Measurements from ENCODE around the gene PKIB. TPM values are rescaled to one million over a fixed set of nuclear protein-coding genes. Genes with fewer than 3 reads are reported as not detected.
A peak's percentile ranks its signal among the peaks of the same experiment; 100 is the strongest.

PKIB gene
- total and polyA plus RNA-seq, 2 of the 4 experiments (the other 2 are of a cell fraction) = 6.3 to 13.1 TPM

- TF ChIP-seq, protein P1, sequence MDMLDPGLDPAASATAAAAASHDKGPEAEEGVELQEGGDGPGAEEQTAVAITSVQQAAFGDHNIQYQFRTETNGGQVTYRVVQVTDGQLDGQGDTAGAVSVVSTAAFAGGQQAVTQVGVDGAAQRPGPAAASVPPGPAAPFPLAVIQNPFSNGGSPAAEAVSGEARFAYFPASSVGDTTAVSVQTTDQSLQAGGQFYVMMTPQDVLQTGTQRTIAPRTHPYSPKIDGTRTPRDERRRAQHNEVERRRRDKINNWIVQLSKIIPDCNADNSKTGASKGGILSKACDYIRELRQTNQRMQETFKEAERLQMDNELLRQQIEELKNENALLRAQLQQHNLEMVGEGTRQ (IDR thresholded peaks at IDR 0.05; ENCODE audit: low read depth, low read length) = no peak
Observed at GRCh38 chr6:122753000-122753687, 142.9 kb downstream of the PKIB start (continued).

GRCh38 chr6:122753688-122754056 lies 143.5 kb downstream of the PKIB start:
- H3K56ac ChIP-seq (ENCODE audit: extremely low read depth, insufficient read depth, low read length) = no peak overlapping the region
- no peak overlapping the region for H3K18ac ChIP-seq (ENCODE audit: low read depth, low read length)
- H4K5ac ChIP-seq (ENCODE audit: low read depth, low read length) = no peak overlapping the region
- no peak overlapping the region for H3K23ac ChIP-seq (ENCODE audit: low read depth, low read length)
- 60% methylated on average over 1 of the region's 5 CpGs; no CpG with 5 or more reads in 1 of the 2 experiments for WGBS, 2 experiments (ENCODE audit: extremely low coverage in 2 of 2, insufficient read length in 1 of 2)
- no TSS peak for BruUV-seq (replicated peaks)
- in situ Hi-C loops (cut with MboI; ENCODE audit: low sequenced_read_pairs) = no loop called here
- H3K4me1 ChIP-seq (ENCODE audit: control insufficient read depth, insufficient read depth, low read length) = peaks cover 2% of the 10 kb centered on the region; the same call in 1 of the 2 replicates
- H2AFZ ChIP-seq (replicated peaks; ENCODE audit: low read length, poor library complexity) = peak overlapping the region; percentile 56
- peak overlapping the region; percentile 11; the same call in 1 of the 2 replicates for H3K4me3 ChIP-seq (ENCODE audit: insufficient read depth, low read depth, low read length)
- DNase-seq = no peak
- H3K79me1 ChIP-seq (ENCODE audit: low read depth in 1 of 2, low read length in 2 of 2) = no peaks in the 10 kb centered on the region
- no peak overlapping the region for H2AK5ac ChIP-seq (ENCODE audit: low read depth, low read length)
- H3K9me3 ChIP-seq (ENCODE audit: control insufficient read depth, insufficient read depth, low read length) = no peaks in the 10 kb centered on the region
- no peak overlapping the region for H3K9ac ChIP-seq (ENCODE audit: low read depth, low read length)
- H4K8ac ChIP-seq (ENCODE audit: low read depth in 2 of 2, low read length in 2 of 2) = no peak overlapping the region
- H4K20me1 ChIP-seq (ENCODE audit: insufficient read depth, low read length) = no peaks in the 10 kb centered on the region
- no peaks in the 10 kb centered on the region for H3K9me1 ChIP-seq (ENCODE audit: insufficient read depth, low read length)
- no peak overlapping the region for H2BK20ac ChIP-seq (ENCODE audit: low read depth, low read length)
- no peak for TF ChIP-seq CEBPB (IDR thresholded peaks at IDR 0.05; ENCODE audit: low read depth, low read length)
- TF ChIP-seq CHD1 (IDR thresholded peaks at IDR 0.05; ENCODE audit: low read depth, low read length) = no peak
- TF ChIP-seq, protein P1 (IDR thresholded peaks at IDR 0.05; ENCODE audit: low read depth, low read length) = no peak
- TF ChIP-seq NFE2L2 (IDR thresholded peaks at IDR 0.05; ENCODE audit: low read depth, low read length) = no peak
- TF ChIP-seq, protein P2, sequence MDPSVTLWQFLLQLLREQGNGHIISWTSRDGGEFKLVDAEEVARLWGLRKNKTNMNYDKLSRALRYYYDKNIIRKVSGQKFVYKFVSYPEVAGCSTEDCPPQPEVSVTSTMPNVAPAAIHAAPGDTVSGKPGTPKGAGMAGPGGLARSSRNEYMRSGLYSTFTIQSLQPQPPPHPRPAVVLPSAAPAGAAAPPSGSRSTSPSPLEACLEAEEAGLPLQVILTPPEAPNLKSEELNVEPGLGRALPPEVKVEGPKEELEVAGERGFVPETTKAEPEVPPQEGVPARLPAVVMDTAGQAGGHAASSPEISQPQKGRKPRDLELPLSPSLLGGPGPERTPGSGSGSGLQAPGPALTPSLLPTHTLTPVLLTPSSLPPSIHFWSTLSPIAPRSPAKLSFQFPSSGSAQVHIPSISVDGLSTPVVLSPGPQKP (IDR thresholded peaks at IDR 0.05; ENCODE audit: borderline replicate concordance, low read depth, low read length) = no peak
- TF ChIP-seq RCOR1 (IDR thresholded peaks at IDR 0.05; ENCODE audit: insufficient replicate concordance, low read length) = no peak
- TF ChIP-seq POLR2A (IDR thresholded peaks at IDR 0.05; ENCODE audit: low read depth, low read length) = no peak
- dilution Hi-C loops (cut with HindIII; ENCODE audit: low sequenced_read_pairs, unreplicated experiment) = no loop called here
- no peaks in the 10 kb centered on the region; the same call in 1 of the 2 replicates for H3K27me3 ChIP-seq (ENCODE audit: control insufficient read depth, insufficient read depth, low read length)
- ChIA-PET POLR2A (ENCODE audit: unreplicated experiment) (no interaction called here), CTCF (no interaction called here)
- H2AK9ac ChIP-seq (replicated peaks; ENCODE audit: low read depth, low read length, poor library complexity) = no peak overlapping the region
- no peak overlapping the region for H2BK5ac ChIP-seq (ENCODE audit: low read depth, low read length, poor library complexity, severe bottlenecking)
- H3K14ac ChIP-seq (replicated peaks; ENCODE audit: low read depth, low read length) = no peak overlapping the region
- no peak overlapping the region for H2BK15ac ChIP-seq (ENCODE audit: low read depth, low read length)
- intact Hi-C loops (cut with micrococcal nuclease) = loop anchor here (5.0 kb wide), 1 partner anchor 34 kb away; the partner anchor contains the start of gene SMPDL3A
- no peak overlapping the region for H4K91ac ChIP-seq (ENCODE audit: insufficient read depth, low read depth, low read length)
- H3K4me2 ChIP-seq (ENCODE audit: low read depth, low read length) = peak overlapping the region; percentile 62; the same call in 1 of the 2 replicates
- no peak overlapping the region for H2BK120ac ChIP-seq (ENCODE audit: low read depth, low read length)
- H3K36me3 ChIP-seq (ENCODE audit: control insufficient read depth, insufficient read depth, low read length) = no peaks in the 10 kb centered on the region
- no peak for ATAC-seq (ENCODE audit: low read depth)
- H3K27ac ChIP-seq (ENCODE audit: insufficient read depth, low read length) = no peak overlapping the region
- no peak overlapping the region for H3K4ac ChIP-seq (ENCODE audit: low read depth, low read length)

Measured in IMR-90 (cell line).